ENCODE measurements around the gene OR10J5.
"Not testable (repeated sequence)": the region's sequence is repeated elsewhere in the genome, so short reads cannot be mapped to it uniquely, and the experiment has no call there.

Gene OR10J5, protein sequence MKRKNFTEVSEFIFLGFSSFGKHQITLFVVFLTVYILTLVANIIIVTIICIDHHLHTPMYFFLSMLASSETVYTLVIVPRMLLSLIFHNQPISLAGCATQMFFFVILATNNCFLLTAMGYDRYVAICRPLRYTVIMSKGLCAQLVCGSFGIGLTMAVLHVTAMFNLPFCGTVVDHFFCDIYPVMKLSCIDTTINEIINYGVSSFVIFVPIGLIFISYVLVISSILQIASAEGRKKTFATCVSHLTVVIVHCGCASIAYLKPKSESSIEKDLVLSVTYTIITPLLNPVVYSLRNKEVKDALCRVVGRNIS

DNA sequence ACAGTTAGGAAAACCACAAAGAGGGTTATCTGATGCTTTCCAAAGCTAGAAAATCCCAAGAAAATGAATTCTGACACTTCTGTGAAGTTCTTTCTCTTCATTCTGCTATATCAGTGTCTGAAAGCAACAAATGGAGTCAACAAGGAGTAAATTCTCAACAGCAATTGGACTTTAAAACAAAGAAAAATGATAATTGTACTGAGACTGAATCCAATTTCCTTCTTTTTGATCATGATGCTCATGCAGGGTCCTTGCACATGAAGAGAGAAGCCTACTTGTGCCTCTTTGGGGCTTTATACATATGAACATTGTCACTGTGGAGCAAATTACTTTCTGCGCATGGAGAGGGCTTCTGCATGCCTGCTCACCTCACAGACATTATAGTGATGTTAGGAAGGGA is at the start of gene OR10J5:
OR10J5 (minus strand) TSS at position 101 of the 400 bp plus-strand sequence; CDS start at position 101, 0 bp downstream.
- no peak for DNase-seq

DNA sequence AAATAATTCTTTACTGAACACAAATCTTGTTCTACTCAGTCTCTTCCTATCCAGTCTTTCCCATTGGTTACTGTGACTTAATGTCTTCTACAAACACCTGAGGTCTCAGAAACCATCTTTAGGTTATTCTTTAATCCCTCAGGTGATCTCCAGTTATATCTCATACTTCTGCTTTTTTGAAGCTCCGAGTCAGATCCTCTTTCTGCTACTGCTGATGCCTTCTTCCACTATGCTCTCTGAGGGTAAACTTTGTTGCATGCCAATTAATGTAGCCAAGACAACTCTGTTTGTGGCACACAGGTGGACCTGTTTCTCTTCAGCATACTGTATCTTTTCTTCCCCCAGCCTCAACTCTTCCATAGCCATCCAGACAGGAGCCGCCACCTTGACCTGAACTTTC is 48.7 kb upstream of the OR10J5 start:
- no peak for DNase-seq

DNA sequence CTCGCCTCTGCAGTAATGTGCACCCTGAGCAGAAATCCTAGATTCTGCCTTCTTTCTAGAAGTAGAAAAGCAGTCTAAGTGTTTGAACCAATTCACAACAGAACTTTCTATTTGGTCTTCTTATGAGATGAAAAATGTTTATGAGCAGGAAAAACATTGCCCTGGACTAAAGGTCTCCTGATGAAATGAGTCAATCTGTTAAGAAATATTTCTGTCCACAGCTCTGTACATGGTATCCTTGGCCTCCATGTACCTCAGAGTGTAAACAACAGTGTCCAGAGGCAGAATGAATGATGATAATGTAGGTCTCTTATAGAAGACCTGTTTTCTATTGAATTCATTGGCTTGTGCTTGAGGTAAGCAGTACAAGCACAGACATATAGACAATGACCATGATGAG is 45.6 kb upstream of the OR10J5 start:
- DNase-seq = no peak

DNA sequence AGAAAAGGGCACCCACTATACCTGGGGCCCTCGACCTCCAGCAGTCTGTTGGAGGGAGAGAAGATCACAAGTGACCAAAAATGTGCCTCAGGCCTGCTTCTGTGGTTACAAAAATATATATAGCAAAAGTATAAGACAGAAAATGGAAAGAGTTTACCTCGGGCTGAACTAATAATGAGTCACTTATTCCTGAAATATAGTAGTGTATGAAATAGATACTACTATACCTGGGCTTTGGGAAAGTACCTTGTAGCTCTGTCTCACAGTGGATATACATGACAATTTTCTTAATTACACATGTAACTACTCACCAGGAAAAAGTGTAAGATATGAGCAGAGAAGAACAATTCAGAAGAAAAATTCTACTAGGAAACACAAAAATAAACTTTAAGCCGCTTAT is 44.5 kb upstream of the OR10J5 start:
- DNase-seq = no peak

DNA sequence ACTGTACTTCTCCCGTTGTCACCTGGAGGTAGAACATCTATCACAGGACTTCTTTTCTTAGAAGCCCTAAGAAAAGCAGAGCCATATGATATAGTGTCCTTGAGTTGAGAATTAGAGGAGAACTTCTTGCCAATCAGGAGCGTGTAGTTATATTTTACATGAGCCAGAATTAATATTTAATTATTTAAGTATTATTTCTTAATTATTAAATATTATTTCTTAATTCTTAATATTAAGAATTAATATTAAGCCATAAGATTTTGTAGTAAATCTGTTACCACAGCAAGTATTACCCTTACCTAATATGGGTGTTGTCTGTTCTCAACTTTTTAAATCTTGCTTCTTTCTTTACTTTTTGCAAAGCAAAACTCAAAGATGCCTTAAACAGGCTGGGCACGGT is 41.6 kb upstream of the OR10J5 start:
- DNase-seq = no peak

DNA sequence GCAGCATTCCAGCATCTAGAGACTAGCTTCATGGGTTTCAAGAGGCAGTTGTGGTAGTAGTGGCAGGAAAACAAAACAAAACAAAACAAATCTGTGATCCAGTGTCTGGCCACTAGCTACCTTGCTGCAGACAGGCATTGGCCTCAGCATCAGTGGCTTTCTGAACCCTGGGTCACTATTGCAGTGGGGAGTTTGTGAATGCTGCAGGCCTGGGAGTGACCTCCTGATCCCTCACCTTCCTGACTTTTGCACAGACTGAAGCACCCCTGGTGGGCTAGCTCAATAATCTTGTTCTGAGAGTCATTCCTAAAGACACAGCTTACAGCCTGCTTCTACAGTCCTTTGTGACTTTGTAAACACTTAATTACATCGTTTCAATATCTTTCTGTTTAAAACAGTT is 26.9 kb upstream of the OR10J5 start:
- no peak for DNase-seq

DNA sequence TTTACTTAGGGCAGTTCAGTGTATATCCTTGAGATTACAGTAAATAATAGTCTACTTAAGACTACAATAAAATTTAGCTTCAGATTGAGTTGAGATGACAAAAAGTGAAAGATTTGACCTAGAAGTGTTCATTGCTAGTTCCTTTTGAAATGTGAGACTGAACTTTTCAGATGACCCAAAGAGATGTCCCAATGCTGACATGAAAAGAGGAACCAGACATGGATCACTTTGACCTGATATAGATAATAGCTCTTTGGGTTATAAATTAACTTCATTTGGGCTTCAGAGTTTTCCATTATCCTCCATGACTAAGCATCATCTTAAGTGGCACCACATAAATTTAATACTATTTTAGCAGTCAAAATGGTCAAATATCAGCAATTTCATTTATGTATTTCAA is 25.7 kb upstream of the OR10J5 start:
- DNase-seq = no peak

DNA sequence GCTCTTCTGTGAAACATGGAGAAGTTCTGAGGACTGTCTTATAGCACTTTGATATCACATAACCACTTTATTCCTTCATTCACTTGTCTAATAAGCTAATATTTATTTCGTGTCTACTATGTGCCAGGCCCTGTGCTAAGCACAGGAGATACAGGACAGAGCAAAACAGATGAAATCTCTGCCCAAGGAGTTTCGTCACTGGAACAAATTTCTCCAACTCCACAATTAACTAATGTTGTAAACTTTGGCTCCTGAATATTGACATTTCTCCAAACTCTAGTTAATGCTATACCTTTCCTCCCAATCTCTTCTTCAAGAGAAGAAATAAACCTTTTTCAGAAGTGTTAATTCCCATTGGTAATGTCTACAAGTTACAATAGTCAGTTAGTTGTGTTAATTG is 24.8 kb upstream of the OR10J5 start:
- DNase-seq = no peak

DNA sequence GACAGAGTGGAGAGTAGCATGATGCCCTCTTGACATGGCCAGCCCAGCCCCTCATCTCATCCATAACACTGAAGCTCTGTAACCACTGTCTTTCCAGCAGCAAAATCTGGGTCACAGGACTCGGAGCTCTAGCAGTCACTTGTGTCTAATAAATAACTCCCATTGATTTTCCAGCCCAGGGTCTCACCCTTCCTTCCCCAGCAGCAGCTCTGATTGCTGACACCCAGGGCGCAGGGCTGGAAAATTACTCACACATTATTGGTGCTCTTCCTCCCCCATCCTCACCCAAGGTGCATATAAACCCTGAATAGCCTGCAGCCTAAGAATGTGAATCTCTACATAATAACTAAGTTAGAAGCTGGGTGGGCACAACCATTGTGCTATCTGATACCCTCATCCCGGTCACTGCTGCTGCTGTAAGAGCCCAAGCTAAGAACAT is 21.1 kb upstream of the OR10J5 start:
- DNase-seq = no peak

DNA sequence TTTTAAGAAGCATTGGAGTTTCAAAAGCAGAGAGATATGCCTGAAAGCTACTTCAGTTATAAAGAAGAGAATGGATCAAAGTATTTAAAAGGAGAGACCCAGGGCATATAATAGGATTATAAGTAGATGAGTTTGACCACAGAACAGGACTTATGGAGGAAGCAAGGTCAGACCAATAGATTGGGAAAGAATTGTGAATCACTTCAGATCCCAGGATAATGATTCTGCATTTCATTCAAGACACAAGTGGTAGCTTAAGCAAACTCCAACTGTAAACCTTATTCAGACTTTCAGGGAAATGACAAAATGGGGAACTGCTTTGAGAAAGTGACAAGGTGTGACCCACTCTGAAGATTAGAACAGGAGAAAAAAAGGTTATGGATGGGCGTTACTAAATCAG is 18.9 kb upstream of the OR10J5 start:
- DNase-seq = no peak

DNA sequence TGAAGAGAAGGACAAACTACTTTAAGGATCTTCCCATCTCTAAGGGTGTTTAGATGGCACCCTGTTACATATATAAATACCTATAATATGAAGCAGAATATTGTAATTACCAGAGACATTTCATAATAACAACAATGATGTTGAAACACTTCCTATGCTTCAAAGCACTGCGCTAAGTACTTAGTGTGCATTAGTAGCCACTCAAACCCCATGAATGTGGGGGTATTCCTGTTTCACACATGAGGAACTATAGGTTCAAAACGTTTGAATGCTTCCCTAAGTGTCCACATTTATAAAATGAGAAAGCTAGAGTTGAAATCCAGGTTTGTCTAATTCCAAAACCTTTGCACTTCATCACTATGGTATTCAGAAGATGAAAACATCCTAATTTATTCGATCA is 18.5 kb upstream of the OR10J5 start:
- no peak for DNase-seq

DNA sequence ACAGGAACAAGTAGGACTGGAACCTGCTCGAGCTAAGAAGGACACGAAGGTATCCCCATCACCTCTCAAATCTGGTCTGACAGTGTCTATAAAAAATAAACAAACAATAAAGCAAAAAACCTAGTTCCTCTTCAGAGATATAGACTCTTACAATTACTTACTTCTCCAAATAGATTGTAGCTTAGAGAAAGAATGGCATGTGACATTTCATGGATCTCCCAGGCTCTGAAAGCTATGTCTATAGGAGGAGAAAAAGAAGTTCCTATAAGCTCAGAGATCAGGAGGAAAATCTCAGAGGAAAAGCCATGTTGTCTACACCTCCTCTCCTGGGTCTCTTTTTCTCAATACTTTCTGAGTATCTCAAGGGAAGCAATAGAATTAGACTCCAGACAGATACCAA is 12.3 kb upstream of the OR10J5 start:
- no peak for DNase-seq

DNA sequence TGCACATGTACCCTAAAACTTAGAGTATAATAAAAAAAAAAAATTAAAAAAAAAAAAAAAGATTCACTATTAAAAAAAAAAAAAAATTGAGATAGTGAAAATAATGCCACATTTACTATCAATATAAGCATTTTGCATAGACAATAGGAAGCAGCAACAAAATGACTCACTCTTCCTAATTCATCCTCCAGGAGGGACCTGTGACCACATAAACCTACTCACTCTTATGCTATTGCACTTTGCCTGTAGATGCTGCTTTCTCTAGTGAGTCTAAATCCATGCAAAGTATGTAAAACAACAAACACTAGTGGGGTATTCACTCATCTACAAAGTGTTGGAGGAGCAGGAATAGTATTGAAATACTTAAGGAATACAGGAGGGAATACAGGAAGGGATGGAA is 2.9 kb downstream of the OR10J5 start:
- no peak for DNase-seq

DNA sequence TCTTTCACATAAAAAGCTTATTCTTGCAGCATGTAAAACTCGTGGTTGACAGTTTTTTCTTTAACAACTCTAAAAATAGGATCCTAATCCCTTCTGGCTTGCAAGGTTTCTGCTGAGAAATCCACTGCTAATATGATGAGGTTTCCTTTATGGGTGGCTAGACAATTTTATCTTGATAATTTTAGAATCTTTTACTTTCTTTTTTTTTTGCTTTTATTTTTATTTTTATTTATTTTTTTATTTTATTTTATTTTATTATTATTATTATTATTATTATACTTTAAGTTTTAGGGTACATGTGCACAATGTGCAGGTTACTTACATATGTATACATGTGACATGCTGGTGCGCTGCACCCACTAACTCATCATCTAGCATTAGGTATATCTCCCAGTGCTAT is 11.0 kb downstream of the OR10J5 start:
- DNase-seq = not testable (repeated sequence)

DNA sequence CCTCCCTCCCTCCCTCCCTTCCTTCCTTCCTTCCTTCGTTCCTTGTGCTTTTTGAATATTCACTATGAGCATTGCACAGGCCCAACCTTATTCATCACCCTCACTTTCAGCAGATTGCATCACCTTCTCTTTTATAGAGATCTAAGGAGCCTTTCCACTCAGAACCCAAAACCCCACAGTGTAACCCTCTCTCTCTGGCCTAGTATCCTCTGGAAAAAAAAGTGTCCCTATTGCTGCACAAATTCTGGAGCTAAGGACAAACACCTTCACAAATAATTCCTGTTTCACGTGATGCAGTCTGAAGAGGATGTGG is 25.6 kb downstream of the OR10J5 start:
- DNase-seq = no peak

DNA sequence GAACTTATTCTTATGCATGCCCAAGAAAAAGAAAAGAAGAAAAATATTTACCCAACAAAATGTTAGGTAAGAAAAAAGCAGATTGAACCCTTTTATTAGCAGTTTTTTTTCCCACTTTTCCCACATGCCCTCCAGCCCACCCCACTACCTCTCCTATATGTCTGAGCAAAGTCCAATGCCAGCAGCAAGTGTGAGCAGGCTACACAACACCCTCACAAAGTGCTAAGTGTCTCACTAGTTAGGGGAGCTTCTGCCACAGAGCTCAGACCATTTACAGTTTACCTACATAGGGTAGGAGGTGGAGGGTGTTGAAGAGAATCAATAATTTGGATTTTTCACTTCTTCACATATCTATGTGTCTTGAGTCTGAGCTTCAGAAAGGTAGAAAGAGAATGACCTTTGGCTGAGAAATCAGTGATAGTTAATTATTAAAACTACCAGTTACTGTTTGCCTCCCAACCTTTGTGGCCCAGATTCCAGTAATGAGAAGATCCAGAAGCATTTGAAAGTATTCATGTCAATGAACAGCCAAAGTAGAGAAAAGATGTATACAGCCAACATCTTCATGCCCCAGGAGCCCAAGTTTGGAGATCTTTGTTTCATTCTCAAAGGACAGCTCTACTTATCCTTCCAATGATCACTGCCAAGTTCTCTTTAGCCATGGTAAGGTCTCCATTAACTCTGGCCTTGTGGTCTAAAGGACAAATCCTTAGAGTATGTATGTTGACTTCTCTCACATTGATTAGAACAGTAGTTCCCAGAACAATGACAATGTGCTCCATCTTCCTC is 26.2 kb downstream of the OR10J5 start:
- DNase-seq = no peak

DNA sequence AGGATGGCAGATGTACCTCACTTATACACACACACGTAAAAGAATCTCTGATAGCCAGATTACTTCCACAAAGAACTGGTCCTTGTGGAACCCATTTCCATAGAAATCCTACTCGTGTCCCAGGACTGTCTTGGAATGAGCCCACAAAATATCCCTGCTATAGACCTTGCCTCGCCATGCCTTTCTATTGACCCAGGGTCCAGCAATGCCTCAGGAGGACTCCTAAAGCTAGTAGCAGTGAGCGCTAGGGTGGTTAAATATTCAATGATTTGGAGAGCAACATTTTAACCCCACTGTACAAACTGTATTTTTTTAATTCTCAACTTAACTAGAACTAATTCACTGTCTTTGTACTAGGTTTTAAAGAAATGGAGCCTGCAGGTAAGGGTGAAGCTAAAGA is 26.9 kb downstream of the OR10J5 start:
- no peak for DNase-seq

DNA sequence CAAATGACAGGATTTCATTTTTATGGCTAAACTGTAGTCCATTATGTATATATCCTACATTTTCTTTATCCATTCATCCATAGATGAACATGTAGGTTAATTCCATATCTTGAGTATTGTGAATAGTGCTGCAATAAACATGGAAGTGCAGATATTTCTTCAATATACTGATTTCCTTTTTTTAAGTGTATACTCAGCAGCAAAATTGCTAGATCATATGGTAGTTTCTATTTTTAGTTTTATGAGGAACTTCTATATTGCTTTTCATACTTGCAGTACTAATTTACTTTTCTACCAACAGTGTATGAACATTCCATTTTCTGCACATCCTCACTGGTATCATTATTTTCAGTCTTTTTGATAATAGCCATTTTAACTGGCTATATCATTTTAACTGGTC is 30.1 kb downstream of the OR10J5 start:
- DNase-seq = no peak

DNA sequence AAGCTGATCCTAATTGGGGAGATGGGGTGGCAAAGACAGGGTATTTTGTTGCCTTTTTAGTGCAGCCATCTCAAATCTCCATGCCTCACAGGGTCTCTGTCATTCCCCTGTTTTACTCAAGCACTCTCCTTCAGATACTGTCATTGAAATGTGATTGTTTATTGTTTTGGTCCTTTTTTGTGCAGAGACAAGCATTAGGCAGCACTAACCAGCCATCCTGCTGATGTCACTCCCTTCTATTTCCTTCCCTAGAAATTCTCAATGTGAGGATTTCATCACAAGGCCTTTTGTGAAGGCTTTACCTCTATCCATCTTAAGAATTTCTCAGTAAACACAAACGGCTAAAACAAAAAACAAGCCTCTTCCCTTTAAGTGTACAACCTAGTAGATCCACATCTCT is 34.7 kb downstream of the OR10J5 start:
- no peak for DNase-seq

DNA sequence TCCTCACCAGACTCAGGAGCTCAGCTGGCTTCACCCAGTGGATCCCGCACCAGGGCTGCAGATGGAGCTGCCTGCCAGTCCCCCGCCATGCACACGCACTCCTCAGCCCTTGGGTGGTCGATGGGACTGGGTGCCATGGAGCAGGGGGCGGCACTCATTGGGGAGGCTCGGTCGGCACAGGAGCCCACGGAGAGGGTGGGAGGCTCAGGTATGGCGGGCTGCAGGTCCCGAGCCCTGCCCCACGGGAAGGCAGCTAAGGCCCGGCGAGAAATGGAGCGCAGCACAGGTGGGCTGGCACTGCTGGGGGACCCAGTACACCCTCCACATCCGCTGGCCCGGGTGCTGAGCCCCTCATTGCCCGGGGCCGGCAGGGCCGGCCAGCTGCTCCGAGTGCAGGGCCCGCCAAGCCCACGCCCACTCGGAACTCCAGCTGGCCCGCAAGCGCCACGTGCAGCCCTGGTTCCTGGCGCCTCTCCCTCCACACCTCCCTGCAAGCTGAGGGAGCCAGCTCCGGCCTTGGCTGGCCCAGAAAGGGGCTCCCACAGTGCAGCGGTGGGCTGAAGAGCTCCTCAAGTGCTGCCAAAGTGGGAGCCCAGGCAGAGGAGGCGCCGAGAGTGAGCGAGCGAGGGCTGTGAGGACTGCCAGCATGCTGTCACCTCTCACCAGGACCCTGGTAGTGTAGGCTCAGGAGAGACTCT is 41.1 kb downstream of the OR10J5 start:
- DNase-seq = not testable (repeated sequence)

DNA sequence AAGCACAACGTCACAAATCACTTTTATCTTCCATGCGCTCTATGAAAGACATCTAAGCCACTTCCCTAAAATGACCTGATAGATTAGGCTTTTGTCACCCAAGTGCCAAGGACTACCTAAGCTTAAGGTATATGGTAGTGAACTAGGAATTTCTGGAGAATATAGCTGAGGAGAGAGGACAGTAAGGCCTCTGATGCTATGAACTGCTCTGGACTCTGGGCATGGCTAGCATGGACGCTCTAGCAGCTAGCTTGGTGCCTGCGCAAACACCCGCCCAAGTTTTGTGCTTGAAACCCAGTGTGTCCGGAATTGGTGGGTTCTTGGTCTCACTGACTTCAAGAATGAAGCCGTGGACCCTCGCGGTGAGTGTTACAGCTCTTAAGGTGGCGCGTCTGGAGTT is 42.5 kb downstream of the OR10J5 start:
- no peak for DNase-seq

DNA sequence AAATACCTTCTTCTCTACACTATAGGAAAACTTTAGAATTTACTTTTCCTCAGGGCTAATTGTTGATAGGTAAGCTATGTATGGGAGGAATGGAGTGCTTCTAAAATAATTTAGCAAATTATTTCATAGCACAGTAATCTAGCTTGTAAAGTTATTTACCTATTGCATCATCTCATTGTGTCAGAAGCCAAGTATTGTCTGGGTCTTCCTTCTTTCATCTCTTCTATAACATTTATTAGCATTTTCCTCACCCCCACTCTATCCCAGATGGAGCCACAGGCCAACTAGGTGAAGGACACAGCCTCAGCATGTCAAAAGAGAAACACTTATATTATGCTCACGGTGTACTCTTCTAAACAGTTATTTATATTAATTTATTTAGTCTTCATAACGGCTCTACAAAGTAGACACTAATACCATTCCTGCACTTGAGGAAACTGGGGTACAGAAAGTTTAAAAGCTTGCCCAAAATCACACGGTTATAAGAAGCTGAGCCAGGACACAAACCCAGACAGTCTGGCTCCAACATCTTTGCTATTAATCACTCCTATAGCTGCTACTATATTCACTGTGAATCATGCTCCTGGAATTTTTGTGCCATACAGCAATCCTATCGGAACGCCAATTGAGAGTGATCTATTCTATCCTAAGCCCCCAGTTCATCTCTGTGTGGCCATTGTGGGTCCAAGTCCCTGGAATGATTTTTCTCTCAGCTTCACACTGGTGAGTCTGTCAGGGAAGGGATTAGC is 43.1 kb downstream of the OR10J5 start:
- no peak for DNase-seq

Measured in stimulated activated CD4-positive, alpha-beta T cell treated with anti-CD3 and anti-CD28 coated beads, Interleukin-4, amount 100 ng/mL, for 24 hours (primary cell).